ENCODE measurements around the gene CHIT1. TPM values are rescaled to one million over a fixed set of nuclear protein-coding genes. Genes with fewer than 3 reads are reported as not detected.

The CHIT1 gene
- total and polyA plus RNA-seq, 4 experiments from 2014 or later = 0.41 to 0.78 TPM; not detected in 2

- Histone ChIP-seq H3K36me3 (ENCODE audit: insufficient read depth, low read length) (no peaks in the 10 kb centered on the region), H3K4me3 (ENCODE audit: low read length in 2 of 2) (no peak overlapping the region), H3K27ac (ENCODE audit: low read depth, low read length) (no peak overlapping the region), H3K4me1 (ENCODE audit: insufficient read depth, low read length) (no peaks in the 10 kb centered on the region), H3K27me3 (ENCODE audit: insufficient read depth, low read length) (no peaks in the 10 kb centered on the region), H3K9me3 (ENCODE audit: control insufficient read depth in 1 of 2, low read length in 2 of 2) (no peaks in the 10 kb centered on the region)
- H3K4me1 Mint-ChIP-seq = no peaks in the 10 kb centered on the region
- ChIA-PET CTCF (ENCODE audit: partially characterized antibody) (no interaction called here), POLR2A (ENCODE audit: partially characterized antibody) (no interaction called here)
- DNase-seq = no peak
- H3K27me3 Mint-ChIP-seq = peaks cover 0 to 8% of the 10 kb centered on the region in 2 donors
- no peak overlapping the region for H3K4me3 Mint-ChIP-seq
- peaks cover 0 to 2% (median 0%) of the 10 kb centered on the region in 8 donors for H3K9me3 Mint-ChIP-seq
- no peak overlapping the region for H3K27ac Mint-ChIP-seq
- intact Hi-C loops (cut with micrococcal nuclease) = no loop called here
- H3K36me3 Mint-ChIP-seq = no peaks in the 10 kb centered on the region
Measured at GRCh38 chr1:203190949-203191348, 38.5 kb downstream of the CHIT1 start.

- H3K27ac Mint-ChIP-seq = no peak overlapping the region
- intact Hi-C loops (cut with micrococcal nuclease) = no loop called here
- Histone ChIP-seq H3K27me3 (ENCODE audit: insufficient read depth, low read length) (no peaks in the 10 kb centered on the region), H3K4me3 (ENCODE audit: low read length in 2 of 2) (no peak overlapping the region), H3K4me1 (ENCODE audit: insufficient read depth, low read length) (no peaks in the 10 kb centered on the region), H3K36me3 (ENCODE audit: insufficient read depth, low read length) (no peaks in the 10 kb centered on the region), H3K27ac (ENCODE audit: low read depth, low read length) (no peak overlapping the region), H3K9me3 (ENCODE audit: control insufficient read depth in 1 of 2, low read length in 2 of 2) (no peaks in the 10 kb centered on the region)
- H3K9me3 Mint-ChIP-seq = peaks cover 0 to 2% (median 0%) of the 10 kb centered on the region in 8 donors
- DNase-seq = no peak
- H3K4me1 Mint-ChIP-seq = no peaks in the 10 kb centered on the region
- H3K36me3 Mint-ChIP-seq = no peaks in the 10 kb centered on the region
- ChIA-PET POLR2A (ENCODE audit: partially characterized antibody) (no interaction called here), CTCF (ENCODE audit: partially characterized antibody) (no interaction called here)
- no peak overlapping the region for H3K4me3 Mint-ChIP-seq
- peaks cover 0 to 4% of the 10 kb centered on the region in 2 donors for H3K27me3 Mint-ChIP-seq
Measured at GRCh38 chr1:203189951-203190352, 39.5 kb downstream of the CHIT1 start.

- Histone ChIP-seq H3K9me3 (ENCODE audit: control insufficient read depth in 1 of 2, low read length in 2 of 2) (no peaks in the 10 kb centered on the region), H3K27ac (ENCODE audit: low read depth, low read length) (no peak overlapping the region), H3K27me3 (ENCODE audit: insufficient read depth, low read length) (no peaks in the 10 kb centered on the region), H3K4me3 (ENCODE audit: low read length in 2 of 2) (no peak overlapping the region), H3K4me1 (ENCODE audit: insufficient read depth, low read length) (no peaks in the 10 kb centered on the region), H3K36me3 (ENCODE audit: insufficient read depth, low read length) (no peaks in the 10 kb centered on the region)
- CTCF ChIA-PET (ENCODE audit: partially characterized antibody) = no interaction called here
- no peak overlapping the region for H3K27ac Mint-ChIP-seq
- no peaks in the 10 kb centered on the region for H3K4me1 Mint-ChIP-seq
- H3K27me3 Mint-ChIP-seq = peaks cover 0 to 4% of the 10 kb centered on the region in 2 donors
- no peaks in the 10 kb centered on the region for H3K36me3 Mint-ChIP-seq
- H3K4me3 Mint-ChIP-seq = no peak overlapping the region
- intact Hi-C loops (cut with micrococcal nuclease) = no loop called here
- POLR2A ChIA-PET (ENCODE audit: partially characterized antibody) = no interaction called here
- H3K9me3 Mint-ChIP-seq = peaks cover 0 to 2% (median 0%) of the 10 kb centered on the region in 8 donors
- no peak for DNase-seq
Measured at GRCh38 chr1:203188686-203189232, 40.7 kb downstream of the CHIT1 start.

GRCh38 chr1:203187689-203188264 is 41.7 kb downstream of the CHIT1 start:
- Mint-ChIP-seq H3K27ac (no peak overlapping the region), H3K9me3 (peaks cover 0 to 2% (median 0%) of the 10 kb centered on the region in 8 donors), H3K4me3 (no peak overlapping the region), H3K27me3 (peaks cover 0 to 4% of the 10 kb centered on the region in 2 donors), H3K4me1 (no peaks in the 10 kb centered on the region), H3K36me3 (no peaks in the 10 kb centered on the region)
- POLR2A ChIA-PET (ENCODE audit: partially characterized antibody) = no interaction called here
- Histone ChIP-seq H3K27me3 (ENCODE audit: insufficient read depth, low read length) (no peaks in the 10 kb centered on the region), H3K27ac (ENCODE audit: low read depth, low read length) (no peak overlapping the region), H3K4me1 (ENCODE audit: insufficient read depth, low read length) (no peaks in the 10 kb centered on the region), H3K36me3 (ENCODE audit: insufficient read depth, low read length) (no peaks in the 10 kb centered on the region), H3K4me3 (ENCODE audit: low read length in 2 of 2) (no peak overlapping the region), H3K9me3 (ENCODE audit: control insufficient read depth in 1 of 2, low read length in 2 of 2) (no peaks in the 10 kb centered on the region)
- intact Hi-C loops (cut with micrococcal nuclease) = no loop called here
- DNase-seq = no peak
- CTCF ChIA-PET (ENCODE audit: partially characterized antibody) = no interaction called here

GRCh38 chr1:203187304-203187685 is 42.2 kb downstream of the CHIT1 start:
- no peaks in the 10 kb centered on the region for H3K9me3 ChIP-seq (ENCODE audit: control insufficient read depth in 1 of 2, low read length in 2 of 2)
- no peaks in the 10 kb centered on the region for H3K27me3 ChIP-seq (ENCODE audit: insufficient read depth, low read length)
- no peak overlapping the region for H3K27ac ChIP-seq (ENCODE audit: low read depth, low read length)
- H3K4me1 Mint-ChIP-seq = no peaks in the 10 kb centered on the region
- H3K4me1 ChIP-seq (ENCODE audit: insufficient read depth, low read length) = no peaks in the 10 kb centered on the region
- peaks cover 0 to 4% of the 10 kb centered on the region in 2 donors for H3K27me3 Mint-ChIP-seq
- no peaks in the 10 kb centered on the region for H3K36me3 ChIP-seq (ENCODE audit: insufficient read depth, low read length)
- ChIA-PET CTCF (ENCODE audit: partially characterized antibody) (no interaction called here), POLR2A (ENCODE audit: partially characterized antibody) (no interaction called here)
- intact Hi-C loops (cut with micrococcal nuclease) = no loop called here
- no peak overlapping the region for H3K4me3 Mint-ChIP-seq
- no peaks in the 10 kb centered on the region for H3K36me3 Mint-ChIP-seq
- H3K9me3 Mint-ChIP-seq = peaks cover 0 to 2% (median 0%) of the 10 kb centered on the region in 8 donors
- H3K4me3 ChIP-seq (ENCODE audit: low read length in 2 of 2) = no peak overlapping the region
- DNase-seq = no peak
- no peak overlapping the region for H3K27ac Mint-ChIP-seq

GRCh38 chr1:203186446-203187303 is 42.8 kb downstream of the CHIT1 start, which contains the start of gene CHI3L1:
Gene CHI3L1, minus strand, starts transcription at chr1:203186704. Its CDS starts 81 bp downstream, at chr1:203186623.
- Histone ChIP-seq H3K9me3 (ENCODE audit: control insufficient read depth in 1 of 2, low read length in 2 of 2) (no peaks in the 10 kb centered on the region), H3K27ac (ENCODE audit: low read depth, low read length) (no peak within 1 kb of the TSS), H3K27me3 (ENCODE audit: insufficient read depth, low read length) (no peaks in the 10 kb centered on the region), H3K4me3 (ENCODE audit: low read length in 2 of 2) (no peak within 1 kb of the TSS), H3K36me3 (ENCODE audit: insufficient read depth, low read length) (no peaks in the 10 kb centered on the region), H3K4me1 (ENCODE audit: insufficient read depth, low read length) (no peaks in the 10 kb centered on the region)
- H3K27ac Mint-ChIP-seq = peak within 1 kb of the TSS in 2 of 7 donors; percentile 34 to 66
- H3K4me3 Mint-ChIP-seq = no peak within 1 kb of the TSS
- ChIA-PET POLR2A (ENCODE audit: partially characterized antibody) (no interaction called here), CTCF (ENCODE audit: partially characterized antibody) (no interaction called here)
- no peaks in the 10 kb centered on the region for H3K36me3 Mint-ChIP-seq
- intact Hi-C loops (cut with micrococcal nuclease) = no loop called here
- no peaks in the 10 kb centered on the region for H3K4me1 Mint-ChIP-seq
- no peak for DNase-seq
- peaks cover 0 to 2% (median 0%) of the 10 kb centered on the region in 8 donors for H3K9me3 Mint-ChIP-seq
- peaks cover 3 to 4% of the 10 kb centered on the region in 2 donors for H3K27me3 Mint-ChIP-seq

- ChIA-PET CTCF (ENCODE audit: partially characterized antibody) (no interaction called here), POLR2A (ENCODE audit: partially characterized antibody) (no interaction called here)
- intact Hi-C loops (cut with micrococcal nuclease) = no loop called here
- no peaks in the 10 kb centered on the region for H3K4me1 Mint-ChIP-seq
- Histone ChIP-seq H3K4me1 (ENCODE audit: insufficient read depth, low read length) (no peaks in the 10 kb centered on the region), H3K27ac (ENCODE audit: low read depth, low read length) (no peak overlapping the region), H3K9me3 (ENCODE audit: control insufficient read depth in 1 of 2, low read length in 2 of 2) (no peaks in the 10 kb centered on the region), H3K27me3 (ENCODE audit: insufficient read depth, low read length) (no peaks in the 10 kb centered on the region), H3K4me3 (ENCODE audit: low read length in 2 of 2) (no peak overlapping the region), H3K36me3 (ENCODE audit: insufficient read depth, low read length) (no peaks in the 10 kb centered on the region)
- peaks cover 0 to 2% (median 0%) of the 10 kb centered on the region in 8 donors for H3K9me3 Mint-ChIP-seq
- no peak overlapping the region for H3K4me3 Mint-ChIP-seq
- no peak for DNase-seq
- no peaks in the 10 kb centered on the region for H3K36me3 Mint-ChIP-seq
- H3K27me3 Mint-ChIP-seq = peaks cover 3 to 4% of the 10 kb centered on the region in 2 donors
- peak overlapping the region in 1 of 7 donors; percentile 34 for H3K27ac Mint-ChIP-seq
Measured at GRCh38 chr1:203186091-203186445, 43.4 kb downstream of the CHIT1 start.
